HCEC 1CT (cell line): ENCODE data around the gene OR2AG2.

Experiments
- DNase-seq: peaks from one replicate; pipeline ENCODE4 v3.0.0-alpha.2; 2017

The OR2AG2 gene

GRCh38 chr11:6737872-6738466 lies 33.8 kb downstream of the OR2AG2 start:
- peak; percentile 35 for DNase-seq

GRCh38 chr11:6736495-6737121 lies 35.2 kb downstream of the OR2AG2 start:
- DNase-seq: no peak

GRCh38 chr11:6735306-6735705 lies 36.5 kb downstream of the OR2AG2 start:
- DNase-seq: peak; percentile 53

- peak; percentile 9 for DNase-seq
Observed at GRCh38 chr11:6734616-6735015, 37.2 kb downstream of the OR2AG2 start.

GRCh38 chr11:6733326-6734275 lies 38.2 kb downstream of the OR2AG2 start:
- no peak for DNase-seq

- DNase-seq: no peak
Observed at GRCh38 chr11:6727971-6728760, 43.6 kb downstream of the OR2AG2 start.

GRCh38 chr11:6725386-6725896 lies 46.3 kb downstream of the OR2AG2 start:
- DNase-seq: no peak

GRCh38 chr11:6724013-6724412 lies 47.8 kb downstream of the OR2AG2 start:
- no peak for DNase-seq

- no peak for DNase-seq
Observed at GRCh38 chr11:6721343-6721742, 50.4 kb downstream of the OR2AG2 start.

GRCh38 chr11:6719576-6719975 lies 52.2 kb downstream of the OR2AG2 start:
- DNase-seq: no peak

GRCh38 chr11:6717426-6717825 lies 54.4 kb downstream of the OR2AG2 start:
- no peak for DNase-seq
